ENCODE results near the gene TNFRSF14.
"Not testable (repeated sequence)": the region's sequence is repeated elsewhere in the genome, so short reads cannot be mapped to it uniquely, and the experiment has no call there.

- not testable (repeated sequence) for TF ChIP-seq CTCF (IDR thresholded peaks at IDR 0.05); POLR2A (IDR thresholded peaks at IDR 0.05; ENCODE audit: low read length); FOXS1 (CRISPR knock-in tag; IDR thresholded peaks at IDR 0.05); EP300 (IDR thresholded peaks at IDR 0.05); CHD2 (IDR thresholded peaks at IDR 0.05; ENCODE audit: low read length, partially characterized antibody); RNF2 (IDR thresholded peaks at IDR 0.05; ENCODE audit: borderline replicate concordance, low read depth); RARB (CRISPR knock-in tag; IDR thresholded peaks at IDR 0.05); MAZ (IDR thresholded peaks at IDR 0.05; ENCODE audit: borderline replicate concordance, low read depth, low read length); FOSB (CRISPR knock-in tag; IDR thresholded peaks at IDR 0.05)
- TF ChIP-seq, protein P1, sequence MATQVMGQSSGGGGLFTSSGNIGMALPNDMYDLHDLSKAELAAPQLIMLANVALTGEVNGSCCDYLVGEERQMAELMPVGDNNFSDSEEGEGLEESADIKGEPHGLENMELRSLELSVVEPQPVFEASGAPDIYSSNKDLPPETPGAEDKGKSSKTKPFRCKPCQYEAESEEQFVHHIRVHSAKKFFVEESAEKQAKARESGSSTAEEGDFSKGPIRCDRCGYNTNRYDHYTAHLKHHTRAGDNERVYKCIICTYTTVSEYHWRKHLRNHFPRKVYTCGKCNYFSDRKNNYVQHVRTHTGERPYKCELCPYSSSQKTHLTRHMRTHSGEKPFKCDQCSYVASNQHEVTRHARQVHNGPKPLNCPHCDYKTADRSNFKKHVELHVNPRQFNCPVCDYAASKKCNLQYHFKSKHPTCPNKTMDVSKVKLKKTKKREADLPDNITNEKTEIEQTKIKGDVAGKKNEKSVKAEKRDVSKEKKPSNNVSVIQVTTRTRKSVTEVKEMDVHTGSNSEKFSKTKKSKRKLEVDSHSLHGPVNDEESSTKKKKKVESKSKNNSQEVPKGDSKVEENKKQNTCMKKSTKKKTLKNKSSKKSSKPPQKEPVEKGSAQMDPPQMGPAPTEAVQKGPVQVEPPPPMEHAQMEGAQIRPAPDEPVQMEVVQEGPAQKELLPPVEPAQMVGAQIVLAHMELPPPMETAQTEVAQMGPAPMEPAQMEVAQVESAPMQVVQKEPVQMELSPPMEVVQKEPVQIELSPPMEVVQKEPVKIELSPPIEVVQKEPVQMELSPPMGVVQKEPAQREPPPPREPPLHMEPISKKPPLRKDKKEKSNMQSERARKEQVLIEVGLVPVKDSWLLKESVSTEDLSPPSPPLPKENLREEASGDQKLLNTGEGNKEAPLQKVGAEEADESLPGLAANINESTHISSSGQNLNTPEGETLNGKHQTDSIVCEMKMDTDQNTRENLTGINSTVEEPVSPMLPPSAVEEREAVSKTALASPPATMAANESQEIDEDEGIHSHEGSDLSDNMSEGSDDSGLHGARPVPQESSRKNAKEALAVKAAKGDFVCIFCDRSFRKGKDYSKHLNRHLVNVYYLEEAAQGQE (IDR thresholded peaks at IDR 0.05), result not testable (repeated sequence)
These were observed 13.5 kb downstream of the TNFRSF14 start for GRCh38 chr1:2569703-2570102.

Measured in A549 (cell line).